A549 (cell line): ENCODE results near the gene LIN37.

Source experiments
- CBX2 ChIP-seq: fragments of 200-600 bp; sonication (generic); IDR thresholded peaks from 2 replicates; pipeline ENCODE4 v1.6.1; 2016; ENCODE audit warnings: low read depth, mild to moderate bottlenecking, borderline replicate concordance
- CEBPB ChIP-seq, 2 experiments: fragments of >200 bp in 1 of 2; sonication (Bioruptor Twin) in 1 of 2; formaldehyde crosslinking in 1 of 2; IDR thresholded peaks; 2 replicates each; pipeline ENCODE4 v1.6.1; 2012 to 2016
- CHD2 ChIP-seq: fragments of 150-350 bp; IDR thresholded peaks from 2 replicates; pipeline ENCODE4 v1.6.1; 2014; ENCODE audit warnings: low read length; ENCODE audit not compliant: partially characterized antibody
- CTCF ChIP-seq: fragments of >200 bp; sonication (Bioruptor Twin); formaldehyde crosslinking; IDR thresholded peaks from 3 replicates; pipeline ENCODE4 v1.5.1; 2016
- ELK1 ChIP-seq: fragments of 150-350 bp; IDR thresholded peaks from 2 replicates; pipeline ENCODE4 v1.6.1; 2014; ENCODE audit warnings: low read depth, mild to moderate bottlenecking, low read length
- ESRRA ChIP-seq: fragments of 150-350 bp; IDR thresholded peaks from 2 replicates; pipeline ENCODE4 v1.6.1; 2014; ENCODE audit warnings: mild to moderate bottlenecking, low read length, borderline replicate concordance
- HMGXB4 ChIP-seq: fragments of 250-450 bp; sonication (Bioruptor Pico); IDR thresholded peaks from 2 replicates; pipeline ENCODE4 v1.5.0; 2021; ENCODE audit warnings: mild to moderate bottlenecking, moderate library complexity, borderline replicate concordance
- KDM5A ChIP-seq: fragments of 200-600 bp; sonication (generic); IDR thresholded peaks from 2 replicates; pipeline ENCODE4 v1.6.1; 2016; ENCODE audit warnings: antibody characterized with exemption, mild to moderate bottlenecking
- MYC ChIP-seq: IDR thresholded peaks from 2 replicates; pipeline ENCODE4 v1.6.1; 2012; ENCODE audit warnings: mild to moderate bottlenecking, inconsistent platforms, low read length, improper control_type of control experiment, borderline replicate concordance
- POLR2A ChIP-seq: IDR thresholded peaks from 2 replicates; pipeline ENCODE4 v1.6.1; 2012; ENCODE audit warnings: mild to moderate bottlenecking, low read length
- POLR2AphosphoS2 ChIP-seq: conservative IDR thresholded peaks from 2 replicates; pipeline ENCODE4 v1.6.1; 2012; ENCODE audit warnings: low read length, improper control_type of control experiment, inconsistent platforms
- RAD21 ChIP-seq, 2 experiments: fragments of >200 bp in 1 of 2; sonication (Bioruptor Twin) in 1 of 2; formaldehyde crosslinking in 1 of 2; IDR thresholded peaks in 1 of 2; conservative IDR thresholded peaks in 1 of 2; 2 replicates in 1 of 2; 3 replicates in 1 of 2; pipeline ENCODE4 v1.6.1; 2012 to 2018; ENCODE audit warnings: inconsistent platforms in 1 of 2
- RARB ChIP-seq: fragments of 250-450 bp; sonication (Bioruptor Pico); IDR thresholded peaks from 2 replicates; pipeline ENCODE4 v1.8.0; 2021; ENCODE audit warnings: mild to moderate bottlenecking, moderate library complexity
- REST ChIP-seq: fragments of 200-600 bp; sonication (generic); IDR thresholded peaks from 2 replicates; pipeline ENCODE4 v1.6.1; 2016; ENCODE audit warnings: antibody characterized with exemption, mild to moderate bottlenecking, moderate library complexity

- TF ChIP-seq CTCF (no peak), ESRRA (no peak), RAD21 (conservative IDR thresholded peaks at IDR 0.05 in 1 of 2, IDR thresholded peaks at IDR 0.05 in 1 of 2) (no peak), CBX2 (no peak), ELK1 (no peak), REST (no peak), KDM5A (no peak), POLR2A (no peak), MYC (no peak), POLR2AphosphoS2 (no peak), CEBPB (IDR thresholded peaks at IDR 0.05) (no peak), HMGXB4 (no peak), CHD2 (no peak), RARB (no peak)
Measured at GRCh38 chr19:35779033-35779432, 30.7 kb downstream of the LIN37 start.
